Measurements from ENCODE around the gene MEGF8.

MEGF8 gene

DNA sequence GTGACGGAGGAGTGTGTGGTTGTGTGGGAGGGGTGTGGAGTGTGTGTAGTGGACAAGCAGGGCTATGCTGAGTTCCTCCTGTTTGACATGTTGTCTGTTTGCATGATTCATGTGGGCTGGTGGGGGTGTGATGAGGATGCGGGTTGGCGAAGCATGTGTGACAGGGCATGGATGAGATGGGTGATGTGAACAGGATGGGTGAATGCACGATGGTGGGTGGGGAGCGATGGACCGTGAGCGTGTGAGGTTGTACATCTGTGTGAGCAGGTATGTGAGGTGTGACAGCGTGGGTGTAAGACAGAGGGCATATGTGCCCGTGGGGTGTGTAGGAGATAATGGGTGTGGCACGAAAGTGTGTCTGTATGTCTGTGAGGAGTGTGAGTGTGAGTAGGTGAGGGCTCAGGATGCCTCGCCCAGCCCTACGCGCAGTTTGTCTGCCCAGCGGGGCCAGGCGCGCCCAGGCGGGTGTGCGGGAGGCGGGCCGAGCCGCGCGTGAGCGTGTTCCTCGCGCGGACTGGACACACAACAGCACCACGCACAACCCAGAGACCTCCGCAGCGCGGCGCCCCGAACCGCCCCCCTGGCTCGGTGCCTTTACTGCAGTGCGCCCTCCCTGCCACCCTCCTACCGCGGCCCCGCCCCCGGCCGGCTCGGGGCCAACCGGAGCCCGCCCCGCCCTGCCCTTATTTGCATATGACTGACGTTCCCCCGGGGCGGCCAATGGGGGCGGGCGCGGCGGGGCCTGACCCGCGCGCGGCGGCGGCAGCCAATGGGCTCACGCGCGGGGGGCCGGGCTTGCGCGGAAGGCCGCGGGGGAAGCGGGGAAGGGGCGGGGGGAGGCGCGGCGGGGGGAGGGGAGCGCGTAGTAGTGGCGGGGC is 42.0 kb upstream of the MEGF8 start:
- 0 out of 2 replicates have a peak, but pooled peaks cover 4% of the 10 kb centered on the region for H3K36me3 ChIP-seq (ENCODE audit: insufficient read depth, low read length)
- H3K9me3 ChIP-seq (ENCODE audit: control insufficient read depth, insufficient read depth, low read length): no peaks in the 10 kb centered on the region
- peak overlapping the region; percentile 53 for H3K9ac ChIP-seq (ENCODE audit: low read depth, low read length)
- peaks cover 31% of the 10 kb centered on the region for H3K4me1 ChIP-seq (ENCODE audit: insufficient read depth, low read length)

DNA sequence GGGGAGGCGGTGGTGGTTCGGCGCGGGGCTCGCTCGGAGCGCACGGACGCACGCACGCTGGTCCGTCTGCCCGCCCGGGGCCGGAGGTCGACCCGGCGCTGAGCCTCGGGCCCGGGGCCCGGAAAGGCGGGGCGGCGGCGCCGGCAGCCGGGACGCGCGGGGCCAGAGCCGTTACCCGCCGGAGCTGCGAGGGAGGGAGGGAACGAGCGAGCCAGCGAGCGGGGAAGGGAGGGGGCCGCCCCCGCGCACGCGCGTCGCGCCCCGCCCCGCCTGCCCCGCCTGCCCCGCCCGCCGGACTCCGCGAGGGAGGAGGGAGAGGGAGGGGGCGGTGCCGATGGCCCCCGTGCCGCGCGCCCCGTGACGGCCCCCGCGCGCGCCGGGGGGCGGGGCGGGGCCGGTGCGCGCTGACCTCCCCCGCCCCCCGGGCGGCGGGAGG is 41.4 kb upstream of the MEGF8 start:
- Histone ChIP-seq H3K4me1 (ENCODE audit: insufficient read depth, low read length) (peaks cover 31% of the 10 kb centered on the region), H3K9me3 (ENCODE audit: control insufficient read depth, insufficient read depth, low read length) (no peaks in the 10 kb centered on the region), H3K9ac (ENCODE audit: low read depth, low read length) (peak overlapping the region; percentile 50), H3K36me3 (ENCODE audit: insufficient read depth, low read length) (0 out of 2 replicates have a peak, but pooled peaks cover 4% of the 10 kb centered on the region)

DNA sequence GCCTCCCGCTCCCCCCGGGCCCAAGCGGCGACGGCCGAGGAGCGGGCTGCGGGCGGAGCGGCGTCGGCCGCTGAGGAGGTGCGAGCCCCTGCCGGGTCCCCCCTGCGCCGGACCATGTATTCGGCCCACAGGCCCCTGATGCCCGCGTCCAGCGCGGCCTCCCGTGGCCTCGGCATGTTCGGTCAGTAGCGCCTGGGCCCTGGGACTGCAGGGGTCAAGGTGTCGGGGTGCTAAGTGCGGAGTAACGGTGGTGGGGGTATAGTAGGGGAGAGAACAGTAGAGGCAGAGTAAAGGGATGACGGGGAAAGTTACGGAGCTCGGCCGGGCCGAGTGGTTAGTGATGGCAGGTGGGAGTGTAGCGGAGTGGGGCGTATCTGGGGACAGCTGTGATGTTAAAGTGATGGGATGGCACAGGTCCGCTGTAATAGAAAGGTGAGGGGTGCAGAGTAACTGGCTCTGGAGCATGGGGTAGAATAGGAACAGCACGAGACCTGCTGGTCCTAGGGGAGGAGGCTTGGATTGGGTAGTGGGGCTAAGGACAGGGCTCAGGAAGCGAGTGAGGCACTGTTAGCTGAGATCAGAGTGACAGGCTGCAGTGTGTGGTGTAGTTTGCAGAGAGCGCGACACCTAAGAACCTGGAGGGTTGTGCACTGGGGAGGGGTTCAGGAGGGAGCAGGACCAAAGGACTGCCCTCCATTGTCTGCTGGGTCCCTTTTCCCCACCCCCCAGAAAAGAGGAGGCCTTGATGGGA is 40.7 kb upstream of the MEGF8 start:
- H3K36me3 ChIP-seq (ENCODE audit: insufficient read depth, low read length): 0 out of 2 replicates have a peak, but pooled peaks cover 4% of the 10 kb centered on the region
- peak overlapping the region; percentile 83; the same call in 1 of the 2 replicates for H3K9ac ChIP-seq (ENCODE audit: low read depth, low read length)
- no peaks in the 10 kb centered on the region for H3K9me3 ChIP-seq (ENCODE audit: control insufficient read depth, insufficient read depth, low read length)
- H3K4me1 ChIP-seq (ENCODE audit: insufficient read depth, low read length): peaks cover 26% of the 10 kb centered on the region

DNA sequence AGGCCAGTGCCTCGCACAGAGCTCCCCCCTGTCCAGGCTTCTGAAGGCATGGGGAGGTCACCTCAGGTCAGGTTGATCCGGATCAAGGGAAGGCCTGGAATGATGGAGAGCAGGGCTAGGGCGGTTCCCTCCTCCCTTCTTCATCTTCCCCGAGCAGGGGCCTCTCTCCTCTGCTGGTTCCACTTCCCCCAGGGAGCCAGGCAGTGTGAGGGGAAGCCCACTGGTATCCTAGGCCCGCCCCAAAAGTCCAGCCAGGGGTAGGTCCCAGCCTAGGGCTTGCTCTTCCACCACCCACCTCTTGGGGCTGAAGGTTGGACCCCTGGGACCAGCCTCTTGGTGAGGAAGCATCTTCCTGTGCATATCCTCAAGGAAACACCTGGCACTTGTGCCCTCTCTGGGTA is 39.9 kb upstream of the MEGF8 start:
- H3K9me3 ChIP-seq (ENCODE audit: control insufficient read depth, insufficient read depth, low read length): no peaks in the 10 kb centered on the region
- peaks cover 26% of the 10 kb centered on the region for H3K4me1 ChIP-seq (ENCODE audit: insufficient read depth, low read length)
- H3K9ac ChIP-seq (ENCODE audit: low read depth, low read length): peak overlapping the region; percentile 83; the same call in 1 of the 2 replicates
- H3K36me3 ChIP-seq (ENCODE audit: insufficient read depth, low read length): 0 out of 2 replicates have a peak, but pooled peaks cover 4% of the 10 kb centered on the region

DNA sequence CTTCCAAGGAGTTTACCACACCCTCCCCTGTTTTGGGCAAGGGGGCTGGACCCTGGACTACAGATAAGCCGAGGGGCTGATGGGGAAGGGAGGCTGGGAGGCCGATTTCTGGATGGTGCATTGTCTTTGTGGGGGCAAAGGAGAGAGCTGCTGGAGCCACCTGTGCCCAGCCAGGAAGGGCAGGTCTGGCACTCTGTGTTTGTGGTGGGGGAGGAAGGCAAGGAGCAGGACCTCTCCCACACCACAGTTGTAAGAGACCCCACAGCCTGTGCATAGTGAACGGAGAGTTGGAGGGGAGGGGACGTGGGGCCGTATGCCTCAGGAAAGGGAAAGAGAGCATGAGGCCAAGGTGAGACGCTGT is 39.5 kb upstream of the MEGF8 start:
- 0 out of 2 replicates have a peak, but pooled peaks cover 4% of the 10 kb centered on the region for H3K36me3 ChIP-seq (ENCODE audit: insufficient read depth, low read length)
- H3K9ac ChIP-seq (ENCODE audit: low read depth, low read length): no peak overlapping the region
- H3K4me1 ChIP-seq (ENCODE audit: insufficient read depth, low read length): peaks cover 26% of the 10 kb centered on the region
- H3K9me3 ChIP-seq (ENCODE audit: control insufficient read depth, insufficient read depth, low read length): no peaks in the 10 kb centered on the region

DNA sequence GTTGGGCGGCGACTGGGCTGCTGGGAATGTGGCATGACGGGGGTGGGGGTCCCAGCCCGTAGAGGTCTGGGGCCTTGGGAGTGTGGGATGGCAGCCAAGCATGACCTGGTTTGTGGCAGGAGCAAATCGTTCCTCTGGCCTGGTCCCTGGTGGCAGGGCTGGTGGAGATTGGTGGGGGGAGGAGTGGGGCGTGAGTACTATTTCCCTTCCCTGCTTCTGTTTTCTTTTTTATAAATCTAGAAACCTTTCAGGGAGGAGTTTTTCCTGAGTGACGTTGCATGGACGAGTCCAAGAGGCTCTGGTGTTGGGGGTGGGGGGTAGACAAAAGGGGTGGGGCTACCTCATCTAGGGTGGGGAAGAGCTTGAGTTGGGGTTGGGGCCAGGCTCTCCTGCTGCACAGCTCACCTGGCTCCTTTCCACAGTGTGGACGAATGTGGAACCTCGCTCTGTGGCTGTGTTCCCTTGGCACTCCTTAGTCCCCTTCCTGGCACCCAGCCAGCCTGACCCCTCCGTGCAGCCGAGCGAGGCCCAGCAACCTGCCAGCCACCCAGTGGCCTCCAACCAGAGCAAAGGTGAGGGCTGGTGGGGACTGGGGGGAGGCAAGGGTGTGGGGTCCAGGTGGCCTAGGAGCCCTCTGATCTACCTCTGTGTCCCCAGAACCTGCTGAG is 39.0 kb upstream of the MEGF8 start:
- no peaks in the 10 kb centered on the region for H3K9me3 ChIP-seq (ENCODE audit: control insufficient read depth, insufficient read depth, low read length)
- H3K9ac ChIP-seq (ENCODE audit: low read depth, low read length): no peak overlapping the region
- H3K4me1 ChIP-seq (ENCODE audit: insufficient read depth, low read length): peaks cover 29% of the 10 kb centered on the region
- H3K36me3 ChIP-seq (ENCODE audit: insufficient read depth, low read length): 0 out of 2 replicates have a peak, but pooled peaks cover 4% of the 10 kb centered on the region

DNA sequence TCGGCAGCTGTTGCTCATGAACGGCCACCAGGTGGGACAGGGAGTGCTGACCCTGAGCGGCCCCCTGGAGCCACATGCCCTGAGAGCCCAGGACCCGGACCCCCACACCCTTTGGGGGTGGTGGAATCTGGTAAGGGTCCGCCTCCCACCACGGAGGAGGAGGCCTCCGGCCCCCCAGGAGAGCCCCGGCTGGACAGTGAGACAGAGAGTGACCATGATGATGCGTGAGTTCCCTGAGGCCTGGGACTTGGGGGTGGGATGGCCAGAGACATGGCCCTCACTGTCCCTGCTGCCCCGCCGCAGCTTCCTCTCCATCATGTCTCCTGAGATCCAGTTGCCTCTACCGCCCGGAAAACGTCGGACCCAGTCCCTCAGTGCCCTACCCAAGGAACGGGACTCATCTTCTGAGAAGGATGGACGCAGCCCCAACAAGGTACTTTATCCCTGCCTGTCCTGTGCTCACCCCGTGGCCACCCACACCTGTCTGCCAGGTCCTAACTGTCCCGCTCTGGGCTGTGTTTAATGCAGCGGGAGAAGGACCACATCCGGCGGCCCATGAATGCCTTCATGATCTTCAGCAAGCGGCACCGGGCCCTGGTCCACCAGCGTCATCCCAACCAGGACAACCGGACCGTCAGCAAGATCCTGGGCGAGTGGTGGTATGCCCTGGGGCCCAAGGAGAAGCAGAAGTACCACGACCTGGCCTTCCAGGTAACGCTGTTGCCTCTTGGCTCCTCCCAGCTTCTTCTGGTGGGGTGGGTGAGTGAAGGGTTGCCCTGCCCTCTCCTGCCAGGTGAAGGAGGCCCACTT is 38.2 kb upstream of the MEGF8 start:
- Histone ChIP-seq H3K4me1 (ENCODE audit: insufficient read depth, low read length) (peaks cover 26% of the 10 kb centered on the region), H3K9me3 (ENCODE audit: control insufficient read depth, insufficient read depth, low read length) (no peaks in the 10 kb centered on the region), H3K36me3 (ENCODE audit: insufficient read depth, low read length) (0 out of 2 replicates have a peak, but pooled peaks cover 4% of the 10 kb centered on the region), H3K9ac (ENCODE audit: low read depth, low read length) (no peak overlapping the region)

DNA sequence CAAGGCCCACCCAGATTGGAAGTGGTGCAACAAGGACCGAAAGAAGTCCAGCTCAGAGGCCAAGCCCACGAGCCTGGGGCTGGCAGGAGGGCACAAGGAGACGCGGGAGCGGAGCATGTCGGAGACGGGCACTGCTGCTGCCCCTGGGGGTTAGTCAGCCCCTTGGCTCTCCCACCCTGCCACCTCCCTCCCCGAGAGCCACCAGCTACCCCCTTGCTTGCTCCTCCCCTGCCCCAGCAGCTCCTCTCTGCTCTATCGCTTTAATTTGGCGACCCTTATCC is 37.7 kb upstream of the MEGF8 start:
- H3K9ac ChIP-seq (ENCODE audit: low read depth, low read length): no peak overlapping the region
- no peaks in the 10 kb centered on the region for H3K9me3 ChIP-seq (ENCODE audit: control insufficient read depth, insufficient read depth, low read length)
- peaks cover 22% of the 10 kb centered on the region for H3K4me1 ChIP-seq (ENCODE audit: insufficient read depth, low read length)
- H3K36me3 ChIP-seq (ENCODE audit: insufficient read depth, low read length): peaks cover 4% of the 10 kb centered on the region; the same call in 1 of the 2 replicates

DNA sequence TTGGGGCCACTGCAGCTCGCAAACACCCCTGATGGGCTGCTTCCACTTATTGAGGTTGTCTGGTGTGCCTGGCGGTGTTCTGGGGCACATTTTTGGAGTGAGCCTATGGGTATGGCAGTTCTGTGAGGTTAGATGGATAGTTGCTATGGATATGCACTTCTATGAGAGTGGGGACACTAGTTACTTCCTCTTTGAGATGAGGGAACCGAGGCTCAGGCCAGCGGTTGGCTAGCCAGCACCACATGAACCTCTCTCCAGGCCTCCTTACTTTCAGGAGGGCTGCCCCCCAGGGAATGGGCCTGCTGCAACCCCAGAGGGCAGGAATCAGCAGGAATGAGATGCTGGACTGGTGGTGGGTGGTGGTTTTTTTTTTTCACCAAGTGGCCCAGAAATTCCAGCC is 37.0 kb upstream of the MEGF8 start:
- Histone ChIP-seq H3K9me3 (ENCODE audit: control insufficient read depth, insufficient read depth, low read length) (no peaks in the 10 kb centered on the region), H3K36me3 (ENCODE audit: insufficient read depth, low read length) (peaks cover 4% of the 10 kb centered on the region; the same call in 1 of the 2 replicates), H3K4me1 (ENCODE audit: insufficient read depth, low read length) (peaks cover 16% of the 10 kb centered on the region), H3K9ac (ENCODE audit: low read depth, low read length) (no peak overlapping the region)

DNA sequence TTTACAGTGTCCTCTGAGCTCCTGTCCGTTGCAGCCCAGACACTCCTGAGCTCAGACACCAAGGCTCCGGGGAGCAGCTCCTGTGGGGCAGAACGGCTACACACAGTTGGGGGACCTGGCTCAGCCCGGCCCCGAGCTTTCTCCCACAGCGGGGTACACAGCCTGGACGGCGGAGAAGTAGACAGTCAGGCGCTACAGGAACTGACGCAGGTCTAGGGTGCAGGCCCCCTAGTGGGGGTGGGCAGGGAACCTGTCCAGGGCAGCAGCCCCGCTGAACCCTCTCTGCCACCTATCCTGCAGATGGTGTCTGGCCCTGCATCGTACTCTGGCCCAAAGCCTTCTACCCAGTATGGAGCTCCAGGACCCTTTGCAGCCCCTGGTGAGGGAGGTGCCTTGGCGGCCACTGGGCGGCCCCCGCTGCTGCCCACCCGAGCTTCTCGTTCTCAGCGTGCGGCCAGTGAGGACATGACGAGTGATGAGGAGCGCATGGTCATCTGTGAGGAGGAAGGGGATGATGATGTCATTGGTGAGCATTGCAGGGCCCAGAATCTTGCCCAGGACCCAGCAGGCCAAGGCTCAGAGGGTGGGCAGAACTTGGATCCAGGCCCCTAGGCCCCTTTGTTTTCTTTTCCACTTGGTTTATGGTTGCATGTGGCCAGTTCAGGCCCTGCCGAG is 36.4 kb upstream of the MEGF8 start:
- Histone ChIP-seq H3K36me3 (ENCODE audit: insufficient read depth, low read length) (peaks cover 4% of the 10 kb centered on the region; the same call in 1 of the 2 replicates), H3K9ac (ENCODE audit: low read depth, low read length) (no peak overlapping the region), H3K9me3 (ENCODE audit: control insufficient read depth, insufficient read depth, low read length) (no peaks in the 10 kb centered on the region), H3K4me1 (ENCODE audit: insufficient read depth, low read length) (peaks cover 16% of the 10 kb centered on the region)

DNA sequence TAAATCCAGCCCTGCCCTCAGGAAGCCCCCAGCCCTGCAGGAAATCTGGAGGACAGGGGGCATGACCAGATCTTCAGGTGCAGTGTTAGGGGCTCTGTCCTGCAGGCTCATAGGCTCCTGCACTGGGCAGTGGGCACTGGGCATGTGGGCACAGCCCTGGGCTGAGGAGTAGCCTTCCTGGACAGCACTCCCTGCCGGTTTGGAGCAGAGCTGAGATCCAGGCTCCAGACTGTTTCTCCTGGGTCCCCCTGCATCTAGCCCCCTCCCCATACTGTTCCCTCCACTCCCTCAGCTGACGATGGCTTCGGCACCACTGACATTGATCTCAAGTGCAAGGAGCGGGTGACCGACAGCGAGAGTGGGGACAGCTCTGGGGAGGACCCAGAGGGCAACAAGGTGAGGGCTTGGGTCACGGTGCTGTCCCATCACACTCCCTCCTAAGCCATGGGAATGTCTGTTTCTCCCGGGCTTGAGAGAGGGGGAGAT is 35.8 kb upstream of the MEGF8 start:
- H3K9me3 ChIP-seq (ENCODE audit: control insufficient read depth, insufficient read depth, low read length): no peaks in the 10 kb centered on the region
- peaks cover 16% of the 10 kb centered on the region for H3K4me1 ChIP-seq (ENCODE audit: insufficient read depth, low read length)
- no peak overlapping the region for H3K9ac ChIP-seq (ENCODE audit: low read depth, low read length)
- H3K36me3 ChIP-seq (ENCODE audit: insufficient read depth, low read length): peaks cover 4% of the 10 kb centered on the region; the same call in 1 of the 2 replicates

DNA sequence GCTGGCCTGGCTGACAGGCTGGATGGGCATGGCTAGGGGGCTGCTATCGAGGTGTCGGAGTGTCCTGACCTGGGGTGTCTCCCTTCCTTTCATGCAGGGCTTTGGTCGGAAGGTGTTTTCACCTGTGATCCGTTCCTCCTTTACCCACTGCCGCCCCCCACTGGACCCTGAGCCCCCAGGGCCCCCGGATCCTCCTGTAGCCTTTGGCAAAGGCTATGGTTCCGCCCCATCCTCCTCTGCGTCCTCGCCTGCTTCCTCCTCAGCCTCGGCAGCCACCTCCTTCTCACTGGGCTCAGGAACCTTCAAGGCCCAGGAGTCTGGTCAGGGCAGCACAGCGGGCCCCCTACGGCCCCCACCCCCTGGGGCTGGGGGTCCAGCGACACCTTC is 35.3 kb upstream of the MEGF8 start:
- Histone ChIP-seq H3K36me3 (ENCODE audit: insufficient read depth, low read length) (peaks cover 4% of the 10 kb centered on the region; the same call in 1 of the 2 replicates), H3K9ac (ENCODE audit: low read depth, low read length) (no peak overlapping the region), H3K9me3 (ENCODE audit: control insufficient read depth, insufficient read depth, low read length) (no peaks in the 10 kb centered on the region), H3K4me1 (ENCODE audit: insufficient read depth, low read length) (peaks cover 13% of the 10 kb centered on the region)

All from ES-I3 (cell line).